ENCODE measurements around the gene SEMA5A. TPM values are rescaled to one million over a fixed set of nuclear protein-coding genes. Genes with fewer than 3 reads are reported as not detected.

SEMA5A gene
- total and polyA plus RNA-seq, 2 of the 13 experiments (the other 11 are each of a cell fraction or from before 2014, with no cell fraction given) = 0.01 TPM; not detected in 1

DNA sequence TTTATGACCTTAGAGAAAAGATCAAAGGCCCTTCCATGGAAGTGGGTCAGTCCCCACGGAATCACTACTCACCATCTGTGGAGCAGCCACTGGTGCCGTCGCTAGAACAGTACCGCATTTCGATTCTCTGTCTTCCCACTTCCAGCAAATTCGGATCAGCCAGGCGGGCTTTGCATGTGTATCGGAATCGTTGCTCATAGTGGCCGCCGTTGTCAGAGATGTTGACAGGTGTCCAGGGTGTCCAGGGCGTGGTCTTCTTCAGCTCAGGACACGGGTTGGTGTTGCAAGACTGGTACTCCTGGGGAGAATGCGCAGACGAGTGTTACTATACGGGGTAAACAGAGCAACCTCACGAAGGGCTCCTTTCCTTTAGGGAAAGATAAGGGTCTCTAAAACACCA, 479.5 kb downstream of the SEMA5A start:
- FAIRE-seq = no peak

More for the DNA sequence above, 479.5 kb downstream of the SEMA5A start:
- POLR2A ChIA-PET = no interaction called here
- Histone ChIP-seq H3K4me1 (ENCODE audit: insufficient read depth, low read length) (no peaks in the 10 kb centered on the region), H3K9ac (ENCODE audit: insufficient read depth, low read depth, low read length) (no peak overlapping the region), H2AFZ (ENCODE audit: low read length) (no peak overlapping the region), H3K79me2 (ENCODE audit: insufficient read depth, low read length) (no peaks in the 10 kb centered on the region), H3K27me3 (ENCODE audit: control insufficient read depth in 1 of 2, insufficient read depth in 2 of 2, low read length in 2 of 2) (no peaks in the 10 kb centered on the region), H3K4me3 (replicated peaks in 1 of 3; ENCODE audit: insufficient read depth in 1 of 3, low read depth in 2 of 3, low read length in 3 of 3) (no peak overlapping the region), H3K36me3 (replicated peaks in 1 of 2; ENCODE audit: control insufficient read depth in 1 of 2, insufficient read depth in 2 of 2, low read length in 2 of 2) (no peaks in the 10 kb centered on the region), H3K27ac (ENCODE audit: extremely low read length, insufficient read depth, low read length) (no peak overlapping the region), H4K20me1 (ENCODE audit: insufficient read depth, low read length) (no peaks in the 10 kb centered on the region), H3K9me3 (ENCODE audit: low read length) (peaks cover 91% of the 10 kb centered on the region), H3K4me2 (ENCODE audit: low read depth, low read length) (no peak overlapping the region)
- no TSS peak for BruUV-seq (replicated peaks)
- 33% methylated on average over 17 of the region's 17 CpGs for WGBS (ENCODE audit: low lambda C conversion rate)
- intact Hi-C loops (cut with micrococcal nuclease; ENCODE audit: unreplicated experiment) (no loop called here), in situ Hi-C loops (cut with HindIII; ENCODE audit: extremely low pct_ligation_motif_present, low pct_unique_long_range_greater_than_20kb) (no loop called here)
- CTCF ChIA-PET (ENCODE audit: low intra/inter-chr PET ratio, low total read pairs) = no interaction called here
- TF ChIP-seq NFKB2 (CRISPR knock-in tag; IDR thresholded peaks at IDR 0.05; ENCODE audit: borderline replicate concordance) (no peak), BRD4 (CRISPR knock-in tag; IDR thresholded peaks at IDR 0.05) (no peak), ZNF496 (CRISPR knock-in tag; IDR thresholded peaks at IDR 0.05; ENCODE audit: insufficient replicate concordance) (no peak), SMARCC2 (IDR thresholded peaks at IDR 0.05) (no peak), CENPX (CRISPR knock-in tag; IDR thresholded peaks at IDR 0.05) (no peak), SP4 (CRISPR knock-in tag; IDR thresholded peaks at IDR 0.05) (no peak), ZFP91 (CRISPR knock-in tag; IDR thresholded peaks at IDR 0.05; ENCODE audit: borderline replicate concordance) (no peak), MAZ (IDR thresholded peaks at IDR 0.05; ENCODE audit: borderline replicate concordance, low read depth, low read length) (no peak), MAZ (CRISPR knock-in tag; IDR thresholded peaks at IDR 0.05; ENCODE audit: low read depth) (no peak), ZNF800 (CRISPR knock-in tag; IDR thresholded peaks at IDR 0.05) (no peak), ZMYM3 (CRISPR knock-in tag; IDR thresholded peaks at IDR 0.05) (no peak), ZNF782 (CRISPR knock-in tag; IDR thresholded peaks at IDR 0.05; ENCODE audit: borderline replicate concordance) (no peak), KDM2A (CRISPR knock-in tag; IDR thresholded peaks at IDR 0.05; ENCODE audit: borderline replicate concordance, low read depth) (no peak), HBP1 (CRISPR knock-in tag; IDR thresholded peaks at IDR 0.05; ENCODE audit: low read depth) (no peak), THYN1 (CRISPR knock-in tag; IDR thresholded peaks at IDR 0.05; ENCODE audit: borderline replicate concordance, low read depth) (no peak), DNMT3B (CRISPR knock-in tag; conservative IDR thresholded peaks at IDR 0.05) (no peak)
- ATAC-seq = no peak
- no peak for DNase-seq (ENCODE audit: low spot score)
